ENCODE measurements around the gene TBC1D4. TPM values are rescaled to one million over a fixed set of nuclear protein-coding genes. Genes with fewer than 3 reads are reported as not detected.

TBC1D4 gene
- polyA plus RNA-seq, 1 donor from 2014 or later, result 3.9 TPM

DNA sequence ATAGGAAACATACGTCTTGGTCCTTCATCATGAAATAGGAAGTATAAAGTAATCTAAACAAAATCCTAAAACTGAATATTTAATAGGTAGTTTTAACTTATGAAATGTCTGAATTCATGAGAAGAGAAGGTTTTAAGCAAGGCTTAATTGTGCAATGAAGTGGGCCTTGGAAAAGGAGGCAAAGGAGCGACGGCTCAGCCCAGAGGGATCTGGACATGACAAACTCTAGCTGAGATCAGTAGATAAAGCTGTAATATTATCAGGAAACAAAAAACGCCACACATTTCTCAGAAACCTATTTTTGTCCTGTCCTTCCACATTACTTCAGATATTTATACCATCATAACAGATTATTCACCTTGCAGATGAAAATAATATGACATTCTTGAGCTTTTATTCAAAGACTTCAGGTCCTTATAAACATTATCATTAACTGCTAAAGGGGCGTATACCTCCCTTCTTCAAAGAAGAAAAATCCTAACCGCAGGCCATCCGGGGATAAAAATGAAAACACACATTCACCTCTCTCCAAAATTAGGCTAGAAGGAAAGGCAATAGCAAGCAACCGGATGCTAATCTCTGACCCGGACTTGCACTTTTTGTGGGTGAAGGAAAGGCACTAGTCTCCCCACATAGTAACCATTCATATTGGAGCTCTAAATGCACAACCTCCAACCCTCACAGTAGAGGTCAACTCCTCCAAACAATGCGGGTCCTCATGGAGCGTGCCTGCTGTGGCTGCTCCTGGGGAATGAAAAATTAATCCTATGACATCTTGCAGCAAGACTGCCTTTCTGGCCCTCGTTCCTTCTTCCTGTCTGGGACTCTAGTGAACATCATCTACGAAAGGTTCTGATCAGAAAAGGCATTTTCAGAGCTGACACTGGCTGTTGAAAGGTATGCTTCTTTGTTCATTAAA lies 108.8 kb downstream of the TBC1D4 start:
- Histone ChIP-seq H3K27ac (ENCODE audit: low read length) (no peak overlapping the region), H3K4me2 (ENCODE audit: low read length) (no peak overlapping the region)

DNA sequence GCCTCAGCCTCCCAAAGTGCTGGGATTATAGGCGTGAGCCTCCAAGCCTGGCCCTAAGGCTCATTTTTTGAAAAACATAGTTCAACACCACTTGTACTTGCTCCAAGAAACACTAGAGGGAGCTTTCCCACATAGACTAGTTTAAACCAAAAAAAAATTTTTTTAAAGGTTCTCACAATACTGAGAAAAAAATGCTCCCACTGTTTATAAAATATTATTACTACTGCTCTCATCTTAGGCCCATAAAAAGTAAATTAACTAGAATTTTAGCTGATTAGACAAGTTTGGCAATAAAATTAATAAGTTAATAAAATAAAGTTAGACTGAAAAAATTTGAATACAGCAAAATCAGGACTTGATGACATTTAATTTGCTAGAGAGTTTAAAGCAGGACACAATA lies 109.5 kb downstream of the TBC1D4 start:
- no peak overlapping the region for H3K4me2 ChIP-seq (ENCODE audit: low read length)
- H3K9me2 ChIP-seq (ENCODE audit: insufficient read depth, low read length), result no peaks in the 10 kb centered on the region
- H2AFZ ChIP-seq (ENCODE audit: low read depth, low read length), result no peak overlapping the region
- no peak overlapping the region for H3K27ac ChIP-seq (ENCODE audit: low read length)
- H3K27me3 ChIP-seq (ENCODE audit: insufficient read depth, low read depth, low read length), result no peaks in the 10 kb centered on the region
- no peaks in the 10 kb centered on the region for H3K79me2 ChIP-seq (replicated peaks; ENCODE audit: insufficient read depth, low read length)
- H3K36me3 ChIP-seq (ENCODE audit: insufficient read depth, low read length), result no peaks in the 10 kb centered on the region
- no peaks in the 10 kb centered on the region for H3F3A ChIP-seq (ENCODE audit: insufficient read depth, low read length, poor library complexity, severe bottlenecking)
- H3K4me3 ChIP-seq (ENCODE audit: low read length), result no peak overlapping the region
- no peaks in the 10 kb centered on the region for H3K9me3 ChIP-seq (ENCODE audit: low read length)
- H3K9ac ChIP-seq (ENCODE audit: low read length), result no peak overlapping the region
- H4K20me1 ChIP-seq (ENCODE audit: insufficient read depth), result no peaks in the 10 kb centered on the region
- TF ChIP-seq RAD21 (conservative IDR thresholded peaks at IDR 0.05) (peak; percentile 69), EZH2 (IDR thresholded peaks at IDR 0.05; ENCODE audit: borderline replicate concordance, insufficient read depth, low read length, poor library complexity, severe bottlenecking) (no peak), EP300 (conservative IDR thresholded peaks at IDR 0.05; ENCODE audit: poor library complexity, severe bottlenecking) (no peak), MXI1 (conservative IDR thresholded peaks at IDR 0.05; ENCODE audit: poor library complexity, severe bottlenecking) (no peak), TAF1 (IDR thresholded peaks at IDR 0.05; ENCODE audit: low read depth) (no peak), REST (IDR thresholded peaks at IDR 0.05; ENCODE audit: borderline replicate concordance) (no peak), POLR2AphosphoS5 (IDR thresholded peaks at IDR 0.05) (no peak)

More for the DNA sequence above, 108.8 kb downstream of the TBC1D4 start:
- no peaks in the 10 kb centered on the region for H3K79me2 ChIP-seq (replicated peaks; ENCODE audit: insufficient read depth, low read length)
- no peak for TF ChIP-seq RAD21 (conservative IDR thresholded peaks at IDR 0.05)
- no peak for TF ChIP-seq EP300 (conservative IDR thresholded peaks at IDR 0.05; ENCODE audit: poor library complexity, severe bottlenecking)
- TF ChIP-seq POLR2AphosphoS5 (IDR thresholded peaks at IDR 0.05), result no peak
- TF ChIP-seq CTCF (IDR thresholded peaks at IDR 0.05; ENCODE audit: poor library complexity, severe bottlenecking), result no peak
- no peak for TF ChIP-seq REST (IDR thresholded peaks at IDR 0.05; ENCODE audit: borderline replicate concordance)
- no peaks in the 10 kb centered on the region for H3K9me3 ChIP-seq (ENCODE audit: low read length)
- no peaks in the 10 kb centered on the region for H4K20me1 ChIP-seq (ENCODE audit: insufficient read depth)
- H3F3A ChIP-seq (ENCODE audit: insufficient read depth, low read length, poor library complexity, severe bottlenecking), result no peaks in the 10 kb centered on the region
- no peaks in the 10 kb centered on the region for H3K36me3 ChIP-seq (ENCODE audit: insufficient read depth, low read length)
- H3K9ac ChIP-seq (ENCODE audit: low read length), result no peak overlapping the region
- no peaks in the 10 kb centered on the region for H3K27me3 ChIP-seq (ENCODE audit: insufficient read depth, low read depth, low read length)
- no peaks in the 10 kb centered on the region for H3K9me2 ChIP-seq (ENCODE audit: insufficient read depth, low read length)
- no peak overlapping the region for H3K4me3 ChIP-seq (ENCODE audit: low read length)
- no peak overlapping the region for H2AFZ ChIP-seq (ENCODE audit: low read depth, low read length)
